HCT116 (cell line): ENCODE data around the gene PDE1C. TPM values are rescaled to one million over a fixed set of nuclear protein-coding genes. Genes with fewer than 3 reads are reported as not detected.
A peak's percentile ranks its signal among the peaks of the same experiment; 100 is the strongest.

Experiments
- ATAC-seq: fragments of 200-7000 bp; cut with Tn5 transposase; 2 replicates; pipeline ENCODE4 v1.9.1; 2020; ENCODE audit warnings: mild to moderate bottlenecking, moderate library complexity
- BruUV-seq: library from RNA; stranded (reverse); fragments of 400-500 nt; replicated peaks from 2 replicates; lab custom pipeline; 2021; lab: Mats Ljungman, UMichigan
- CTCF ChIA-PET: fragments of 300-600 bp; sonication (Branson Sonifier 250); formaldehyde crosslinking; loops from one replicate; lab custom pipeline; 2021; ENCODE audit warnings: antibody characterized with exemption; lab: Charles Lee
- POLR2A ChIA-PET: fragments of 300-600, 350-600 bp; sonication (Branson Sonifier 250); formaldehyde crosslinking; loops from one replicate; lab custom pipeline; 2021; ENCODE audit warnings: antibody characterized with exemption; lab: Charles Lee
- RAD21 ChIA-PET, 2 experiments: fragments of 300-600 bp; sonication (Branson Sonifier 250); formaldehyde crosslinking; loops; one replicate each; lab custom pipeline; 2023; ENCODE audit warnings: low total read pairs in 2 of 2; ENCODE audit not compliant: uncharacterized antibody in 2 of 2, unreplicated experiment in 2 of 2, low non-redundant PET in 1 of 2; lab: Charles Lee
- DNase-seq: peaks from one replicate; pipeline ENCODE4 v3.0.0-alpha.2; 2010; ENCODE audit warnings: low read depth, low spot score
- H2AFZ ChIP-seq: fragments of 200-600 bp; shearing (Covaris generic), sonication (generic); 2 replicates; pipeline ENCODE4 v1.6.1; 2017; ENCODE audit warnings: low read depth, mixed run types, mixed read lengths, antibody characterized with exemption, low read length; ENCODE audit not compliant: poor library complexity, severe bottlenecking
- H3K27ac ChIP-seq: 2 replicates; pipeline ENCODE4 v1.5.1; 2012; ENCODE audit warnings: low read depth, low read length
- H3K27me3 ChIP-seq: fragments of 200-600 bp; sonication (generic); 2 replicates; pipeline ENCODE4 v1.6.1; 2016; ENCODE audit warnings: mixed run types, low read length, mixed read lengths; ENCODE audit not compliant: insufficient read depth
- H3K36me3 ChIP-seq, 2 experiments: fragments of 200-500 bp in 1 of 2; fragments of 200-600 bp in 1 of 2; sonication (Bioruptor generic) in 1 of 2; sonication (generic) in 1 of 2; 2 replicates each; pipeline versions ENCODE4 v1.5.1 to v1.6.1; 2014 to 2016; ENCODE audit warnings: low read length in 2 of 2, inconsistent platforms in 1 of 2, mixed read lengths in 1 of 2, mixed run types in 1 of 2; ENCODE audit not compliant: insufficient read depth in 2 of 2, control insufficient read depth in 1 of 2
- H3K4me1 ChIP-seq, 2 experiments: fragments of 200-600 bp in 1 of 2; sonication (generic) in 1 of 2; 2 replicates each; pipeline versions ENCODE4 v1.5.1 to v1.6.1; 2012 to 2017; ENCODE audit warnings: low read length in 2 of 2, inconsistent platforms in 1 of 2, mild to moderate bottlenecking in 1 of 2, mixed read lengths in 1 of 2, mixed run types in 1 of 2, moderate library complexity in 1 of 2; ENCODE audit not compliant: insufficient read depth in 2 of 2, control insufficient read depth in 1 of 2
- H3K4me2 ChIP-seq: fragments of 200-600 bp; sonication (generic); 2 replicates; pipeline ENCODE4 v1.6.1; 2017; ENCODE audit warnings: mixed run types, low read length, mixed read lengths
- H3K4me3 ChIP-seq, 2 experiments: fragments of 200-600 bp in 1 of 2; sonication (generic) in 1 of 2; replicated peaks in 1 of 2; 2 replicates each; pipeline ENCODE4 v1.5.1; 2011 to 2016; ENCODE audit warnings: low read length in 2 of 2, control low read depth in 1 of 2, low read depth in 1 of 2, mild to moderate bottlenecking in 1 of 2, mixed read lengths in 1 of 2, mixed run types in 1 of 2
- H3K79me2 ChIP-seq: fragments of 200-600 bp; sonication (generic); 2 replicates; pipeline ENCODE4 v1.6.1; 2017; ENCODE audit warnings: mild to moderate bottlenecking, mixed run types, low read length, moderate library complexity, mixed read lengths; ENCODE audit not compliant: insufficient read depth
- H3K9ac ChIP-seq: fragments of 200-600 bp; sonication (generic); 2 replicates; pipeline ENCODE4 v1.6.1; 2016; ENCODE audit warnings: low read length, mixed read lengths
- H3K9me2 ChIP-seq: fragments of 200-600 bp; sonication (generic), shearing (Covaris generic); 2 replicates; pipeline ENCODE4 v1.6.1; 2017; ENCODE audit warnings: mixed run types, mild to moderate bottlenecking, moderate library complexity; ENCODE audit not compliant: insufficient read depth
- H3K9me3 ChIP-seq, 2 experiments: fragments of 200-500 bp in 1 of 2; fragments of 200-600 bp in 1 of 2; sonication (Bioruptor generic) in 1 of 2; sonication (generic) in 1 of 2; 2 replicates each; pipeline ENCODE4 v1.6.1; 2014 to 2017; ENCODE audit warnings: low read length in 2 of 2, mixed read lengths in 2 of 2, inconsistent platforms in 1 of 2, low read depth in 1 of 2, mild to moderate bottlenecking in 1 of 2, mixed run types in 1 of 2, moderate library complexity in 1 of 2; ENCODE audit not compliant: control insufficient read depth in 1 of 2, insufficient read depth in 1 of 2
- H4K20me1 ChIP-seq: fragments of 200-600 bp; sonication (generic), shearing (Covaris generic); 2 replicates; pipeline ENCODE4 v1.6.1; 2017; ENCODE audit warnings: mixed run types, mild to moderate bottlenecking, moderate library complexity; ENCODE audit not compliant: insufficient read depth
- CBX3 ChIP-seq: IDR thresholded peaks from 2 replicates; pipeline ENCODE4 v1.6.1; 2012; ENCODE audit warnings: low read depth
- CTCF ChIP-seq, 3 experiments: fragments of 200-600 bp in 1 of 3; sonication (generic) in 1 of 3; IDR thresholded peaks in 2 of 3; conservative IDR thresholded peaks in 1 of 3; 2 replicates each; pipeline ENCODE4 v1.5.1; 2012 to 2017; ENCODE audit warnings: low read depth in 2 of 3, low read length in 2 of 3, antibody characterized with exemption in 1 of 3, borderline replicate concordance in 1 of 3, control low read depth in 1 of 3, mild to moderate bottlenecking in 1 of 3, mixed read lengths in 1 of 3, mixed run types in 1 of 3, moderate library complexity in 1 of 3; ENCODE audit not compliant: insufficient read depth in 1 of 3
- EGR1 ChIP-seq: IDR thresholded peaks from 2 replicates; pipeline ENCODE4 v1.6.1; 2012; ENCODE audit warnings: low read depth
- ELF1 ChIP-seq: IDR thresholded peaks from 2 replicates; pipeline ENCODE4 v1.6.1; 2012; ENCODE audit warnings: low read depth, borderline replicate concordance
- EZH2 ChIP-seq: fragments of 200-600 bp; sonication (generic); IDR thresholded peaks from 2 replicates; pipeline ENCODE4 v1.6.1; 2017; ENCODE audit warnings: antibody characterized with exemption, mixed run types
- EZH2phosphoT487 ChIP-seq: fragments of 200-600 bp; IDR thresholded peaks from 2 replicates; pipeline ENCODE4 v1.6.1; 2018; ENCODE audit warnings: antibody characterized with exemption, borderline replicate concordance
- JUND ChIP-seq: IDR thresholded peaks from 2 replicates; pipeline ENCODE4 v1.6.1; 2012
- MAX ChIP-seq: IDR thresholded peaks from 2 replicates; pipeline ENCODE4 v1.6.1; 2012
- RAD21 ChIP-seq: IDR thresholded peaks from 2 replicates; pipeline ENCODE4 v1.6.1; 2012; ENCODE audit warnings: low read depth, mild to moderate bottlenecking
- SIN3A ChIP-seq: IDR thresholded peaks from 2 replicates; pipeline ENCODE4 v1.6.1; 2012; ENCODE audit warnings: low read depth
- SRF ChIP-seq: IDR thresholded peaks from 2 replicates; pipeline ENCODE4 v1.6.1; 2012; ENCODE audit warnings: low read depth
- TCF7L2 ChIP-seq: IDR thresholded peaks from 2 replicates; pipeline ENCODE4 v1.7.0; 2011; ENCODE audit warnings: borderline replicate concordance, inconsistent platforms; ENCODE audit not compliant: insufficient read depth, insufficient read length; ENCODE audit errors: extremely low read depth
- YY1 ChIP-seq: IDR thresholded peaks from 2 replicates; pipeline ENCODE4 v1.6.1; 2011; ENCODE audit warnings: low read length, low read depth, moderate library complexity, mild to moderate bottlenecking; ENCODE audit not compliant: insufficient replicate concordance; ENCODE audit errors: extremely low read depth
- ZFX ChIP-seq: fragments of 450-650 bp; IDR thresholded peaks from 2 replicates; pipeline ENCODE4 v1.6.1; 2017
- ZNF274 ChIP-seq: fragments of 200-500 bp; sonication (Bioruptor generic); IDR thresholded peaks from 2 replicates; pipeline ENCODE4 v1.6.1; 2014; ENCODE audit warnings: mild to moderate bottlenecking, low read depth, low read length, inconsistent platforms
- intact Hi-C: fragments of 100-400 bp; cut with micrococcal nuclease; formaldehyde crosslinking; loops from 2 replicates; pipeline ENCODE4 v1.10.0; 2022
- total RNA-seq: library from RNA; stranded (reverse); gene quantifications from one replicate; pipeline ENCODE4 v1.2.1, GENCODE V29; 2021; ENCODE audit not compliant: unreplicated experiment

PDE1C gene
- total RNA-seq, 1 experiment from 2014 or later, result 0.17 TPM

DNA sequence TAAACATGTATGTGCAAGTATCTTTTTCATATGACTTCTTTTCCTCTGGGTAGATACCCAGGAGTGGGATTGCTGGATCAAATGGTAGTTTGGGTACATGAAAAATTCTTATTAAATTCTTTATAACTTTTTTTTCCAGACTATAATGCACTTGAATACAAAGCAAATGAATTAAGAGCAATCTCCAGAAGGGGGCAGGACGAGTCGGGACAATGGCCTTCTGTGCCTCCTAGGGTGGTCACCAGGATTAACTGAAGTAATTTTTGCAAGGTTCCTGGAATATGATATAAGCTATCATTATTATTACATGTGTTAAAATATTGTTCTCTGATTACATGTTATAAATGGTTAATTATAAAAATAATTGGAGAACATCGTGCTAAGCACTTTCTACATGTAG, 256.0 kb downstream of the PDE1C start:
- no peak overlapping the region for H3K27ac ChIP-seq
- no peak overlapping the region for H3K9ac ChIP-seq
- no peaks in the 10 kb centered on the region for H3K9me3 ChIP-seq
- H2AFZ ChIP-seq, result no peak overlapping the region
- H3K9me2 ChIP-seq, result no peaks in the 10 kb centered on the region
- H4K20me1 ChIP-seq, result no peaks in the 10 kb centered on the region
- RAD21 ChIA-PET, result no interaction called here
- no peaks in the 10 kb centered on the region for H3K4me1 ChIP-seq
- no peak overlapping the region for H3K4me3 ChIP-seq
- DNase-seq (no peak), ATAC-seq (0 out of 2 replicates have a peak, but pooled peaks have one; percentile 57)
- H3K4me2 ChIP-seq, result no peak overlapping the region
- BruUV-seq, result no TSS peak
- no peaks in the 10 kb centered on the region for H3K79me2 ChIP-seq
- H3K27me3 ChIP-seq, result no peaks in the 10 kb centered on the region
- intact Hi-C loops, result loop anchor here (10.0 kb wide), 1 partner anchor 251 kb away; no protein-coding TSS in a partner anchor
- TF ChIP-seq SRF (no peak), RAD21 (peak; percentile 42), CTCF (IDR thresholded peaks at IDR 0.05 in 2 of 3, conservative IDR thresholded peaks at IDR 0.05 in 1 of 3; ENCODE audit: borderline replicate concordance in 1 of 3, insufficient read depth in 1 of 3, low read depth in 2 of 3, low read length in 2 of 3) (peak in 1 of 3 experiments; percentile 20; a peak in 1 of 6 replicates), YY1 (no peak)
- POLR2A ChIA-PET, result no interaction called here
- no peaks in the 10 kb centered on the region for H3K36me3 ChIP-seq
- CTCF ChIA-PET, result interaction anchor here (1.7 to 1.9 kb wide), 2 partner anchors 350 to 390 kb away, joined by 8 to 9 read pairs; no protein-coding TSS in a partner anchor

GRCh38 chr7:31811650-31812461, 258.4 kb downstream of the PDE1C start:
- Histone ChIP-seq H3K27me3 (no peaks in the 10 kb centered on the region), H3K36me3 (no peaks in the 10 kb centered on the region), H4K20me1 (no peaks in the 10 kb centered on the region), H3K79me2 (no peaks in the 10 kb centered on the region), H3K9ac (no peak overlapping the region), H3K9me3 (no peaks in the 10 kb centered on the region), H2AFZ (no peak overlapping the region), H3K4me3 (no peak overlapping the region), H3K4me1 (no peaks in the 10 kb centered on the region), H3K4me2 (no peak overlapping the region), H3K9me2 (no peaks in the 10 kb centered on the region), H3K27ac (no peak overlapping the region)
- intact Hi-C loops, result loop anchor here (10.0 kb wide), 1 partner anchor 253 kb away; no protein-coding TSS in a partner anchor
- POLR2A ChIA-PET, result no interaction called here
- BruUV-seq, result no TSS peak
- no peak for DNase-seq
- RAD21 ChIA-PET, result no interaction called here
- CTCF ChIA-PET, result no interaction called here
- no peak for TF ChIP-seq CBX3
- TF ChIP-seq EZH2, result no peak
- TF ChIP-seq TCF7L2, result no peak
- no peak for TF ChIP-seq ELF1
- TF ChIP-seq EGR1, result no peak
- no peak for TF ChIP-seq SRF
- TF ChIP-seq JUND, result no peak
- TF ChIP-seq YY1, result no peak
- TF ChIP-seq ZNF274, result no peak
- TF ChIP-seq MAX, result no peak
- no peak for TF ChIP-seq SIN3A
- TF ChIP-seq EZH2phosphoT487, result no peak
- TF ChIP-seq ZFX, result no peak
- no peak for ATAC-seq
